Measurements from ENCODE around the gene EDC4.

DNA sequence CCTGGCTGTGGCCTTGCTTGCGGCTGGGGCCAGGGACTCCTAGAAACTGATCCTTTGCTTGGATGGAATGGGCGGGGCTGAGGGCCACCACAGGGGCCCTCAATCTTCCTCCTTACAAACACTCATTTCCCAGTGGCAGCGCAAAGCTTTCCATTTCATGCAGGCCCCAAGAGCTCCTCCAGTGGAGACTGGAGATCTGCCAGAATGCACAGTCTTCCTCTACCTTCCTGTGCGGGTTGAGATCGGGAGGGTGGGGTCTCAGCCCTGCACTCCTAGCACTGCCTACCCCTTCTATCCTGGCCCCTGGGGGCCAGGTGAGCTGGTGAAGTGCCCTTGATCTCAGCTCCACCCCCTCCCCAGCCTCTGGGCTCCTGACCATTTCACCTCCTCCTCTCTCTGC is 13.5 kb downstream of the EDC4 start:
- TF ChIP-seq MAX (IDR thresholded peaks at IDR 0.05) (no peak), EP300 (IDR thresholded peaks at IDR 0.05; ENCODE audit: borderline replicate concordance in 1 of 2, low read depth in 2 of 2, low read length in 2 of 2) (no peak), MAFK (IDR thresholded peaks at IDR 0.05; ENCODE audit: low read depth, low read length) (no peak), YY1 (IDR thresholded peaks at IDR 0.05; ENCODE audit: low read depth, low read length) (no peak), BRCA1 (IDR thresholded peaks at IDR 0.05; ENCODE audit: low read depth, low read length) (no peak), TAF1 (IDR thresholded peaks at IDR 0.05; ENCODE audit: low read depth, low read length) (no peak)
- TF ChIP-seq, protein P1, sequence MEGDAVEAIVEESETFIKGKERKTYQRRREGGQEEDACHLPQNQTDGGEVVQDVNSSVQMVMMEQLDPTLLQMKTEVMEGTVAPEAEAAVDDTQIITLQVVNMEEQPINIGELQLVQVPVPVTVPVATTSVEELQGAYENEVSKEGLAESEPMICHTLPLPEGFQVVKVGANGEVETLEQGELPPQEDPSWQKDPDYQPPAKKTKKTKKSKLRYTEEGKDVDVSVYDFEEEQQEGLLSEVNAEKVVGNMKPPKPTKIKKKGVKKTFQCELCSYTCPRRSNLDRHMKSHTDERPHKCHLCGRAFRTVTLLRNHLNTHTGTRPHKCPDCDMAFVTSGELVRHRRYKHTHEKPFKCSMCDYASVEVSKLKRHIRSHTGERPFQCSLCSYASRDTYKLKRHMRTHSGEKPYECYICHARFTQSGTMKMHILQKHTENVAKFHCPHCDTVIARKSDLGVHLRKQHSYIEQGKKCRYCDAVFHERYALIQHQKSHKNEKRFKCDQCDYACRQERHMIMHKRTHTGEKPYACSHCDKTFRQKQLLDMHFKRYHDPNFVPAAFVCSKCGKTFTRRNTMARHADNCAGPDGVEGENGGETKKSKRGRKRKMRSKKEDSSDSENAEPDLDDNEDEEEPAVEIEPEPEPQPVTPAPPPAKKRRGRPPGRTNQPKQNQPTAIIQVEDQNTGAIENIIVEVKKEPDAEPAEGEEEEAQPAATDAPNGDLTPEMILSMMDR (IDR thresholded peaks at IDR 0.05; ENCODE audit: control extremely low read depth in 1 of 3, insufficient read depth in 1 of 3, low read depth in 1 of 3, low read length in 3 of 3), result no peak

All from H1 (cell line).